Stimulated activated CD4-positive, alpha-beta T cell treated with anti-CD3 and anti-CD28 coated beads, TNF-alpha, amount 100 ng/mL, for 4 hours (primary cell): ENCODE results near the gene TNPO3.
"Not testable (repeated sequence)": the region's sequence is repeated elsewhere in the genome, so short reads cannot be mapped to it uniquely, and the experiment has no call there.

Experiments
- DNase-seq, 3 experiments: peaks; one replicate each; pipeline ENCODE4 v3.0.0-alpha.2; 2020; ENCODE audit warnings: low read depth in 3 of 3

Gene TNPO3

DNA sequence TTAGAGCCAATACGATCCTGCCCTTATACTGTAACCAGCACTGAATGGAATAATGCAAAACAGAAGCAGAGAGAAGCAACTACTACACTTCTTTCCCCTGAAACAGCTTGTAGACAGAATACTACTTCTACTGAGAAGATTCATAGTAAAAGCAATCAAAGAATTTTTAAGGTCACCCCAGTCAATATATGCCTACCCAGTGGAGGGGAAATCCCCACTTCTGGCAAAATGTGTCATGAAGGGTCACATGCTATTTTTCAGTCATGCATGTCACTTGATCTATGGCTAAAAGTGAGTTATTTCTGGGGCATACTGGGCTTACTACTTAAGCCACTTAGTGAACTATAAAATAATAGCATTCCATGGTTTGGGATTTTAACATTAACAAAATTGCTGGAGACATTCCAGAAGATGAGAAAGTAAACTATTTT is 91.6 kb downstream of the TNPO3 start:
- no peak for DNase-seq

- no peak for DNase-seq
These were observed 92.0 kb downstream of the TNPO3 start for GRCh38 chr7:128962899-128963298.

- no peak for DNase-seq
These were observed 93.8 kb downstream of the TNPO3 start for GRCh38 chr7:128961030-128961659.

GRCh38 chr7:128959296-128959695 is 95.6 kb downstream of the TNPO3 start:
- no peak for DNase-seq

GRCh38 chr7:128955981-128956380 is 98.9 kb downstream of the TNPO3 start:
- no peak for DNase-seq

- no peak for DNase-seq
These were observed 99.8 kb downstream of the TNPO3 start for GRCh38 chr7:128954830-128955802.

- DNase-seq = no peak
These were observed 100.8 kb downstream of the TNPO3 start for GRCh38 chr7:128954150-128954549.

DNA sequence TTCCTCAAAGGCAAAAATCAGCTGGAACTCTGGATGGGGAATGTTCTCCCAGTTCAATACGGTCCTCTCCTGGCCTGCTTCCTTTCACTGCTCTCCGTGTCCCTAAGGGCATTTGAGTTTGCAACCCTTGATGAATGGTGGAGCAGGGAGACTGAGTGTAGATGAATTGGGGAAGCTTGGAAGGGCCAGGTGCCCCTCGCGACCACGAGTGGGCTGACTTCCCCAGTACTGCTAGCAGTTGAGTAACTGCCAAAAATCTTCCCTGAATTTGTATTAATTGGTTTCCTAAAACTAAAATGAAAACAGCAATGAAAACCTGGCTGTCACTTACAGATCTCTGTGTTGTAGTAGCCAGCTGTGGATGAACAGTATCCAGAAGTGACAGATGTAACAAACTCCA is 103.6 kb downstream of the TNPO3 start:
- no peak for DNase-seq

DNA sequence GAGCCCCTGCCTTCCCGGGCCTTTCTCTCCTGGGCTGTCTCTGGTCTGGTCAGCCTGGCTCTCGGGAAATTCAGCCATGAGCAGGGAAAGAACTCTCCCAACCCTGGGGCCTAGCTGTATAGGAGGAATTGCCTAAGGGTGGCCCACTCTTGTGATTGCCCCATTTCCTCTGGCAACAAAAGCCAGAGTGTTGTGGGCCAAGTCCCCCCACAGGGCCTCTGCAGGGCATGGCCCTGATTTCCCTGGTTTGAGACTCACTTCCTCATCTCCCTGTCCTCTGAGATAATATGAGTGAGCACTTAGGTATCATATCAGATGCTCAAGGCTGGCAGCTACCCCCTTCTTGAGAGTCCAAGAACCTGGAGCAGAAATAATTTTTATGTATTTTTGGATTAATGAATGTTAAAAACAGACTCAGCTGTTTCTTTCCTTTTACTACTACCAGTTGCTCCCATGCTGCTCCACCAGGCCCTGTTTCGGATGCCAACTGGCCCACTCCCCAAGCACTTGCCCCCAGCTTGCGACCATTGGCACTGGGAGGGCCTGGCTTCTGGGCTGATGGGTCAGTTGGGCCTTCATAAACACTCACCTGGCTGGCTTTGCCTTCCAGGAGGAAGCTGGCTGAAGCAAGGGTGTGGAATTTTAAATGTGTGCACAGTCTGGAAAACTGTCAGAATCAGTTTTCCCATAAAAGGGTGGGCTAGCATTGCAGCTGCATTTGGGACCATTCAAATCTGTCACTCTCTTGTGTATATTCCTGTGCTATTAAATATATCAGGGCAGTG is 105.7 kb downstream of the TNPO3 start:
- DNase-seq = no peak

GRCh38 chr7:128948312-128948973 is 106.5 kb downstream of the TNPO3 start:
- DNase-seq = no peak

DNA sequence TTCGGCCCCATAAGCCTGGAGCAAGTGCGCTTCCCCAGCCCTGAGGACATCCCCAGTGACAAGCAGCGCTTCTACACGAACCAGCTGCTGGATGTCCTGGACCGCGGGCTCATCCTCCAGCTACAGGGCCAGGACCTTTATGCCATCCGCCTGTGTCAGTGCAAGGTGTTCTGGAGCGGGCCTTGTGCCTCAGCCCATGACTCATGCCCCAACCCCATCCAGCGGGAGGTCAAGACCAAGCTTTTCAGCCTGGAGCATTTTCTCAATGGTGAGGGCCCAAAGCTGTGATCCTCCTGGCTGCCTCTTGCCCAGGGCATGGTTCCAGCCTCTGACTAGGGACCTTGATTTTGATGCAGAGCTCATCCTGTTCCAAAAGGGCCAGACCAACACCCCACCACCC is 107.1 kb downstream of the TNPO3 start:
- no peak for DNase-seq

DNA sequence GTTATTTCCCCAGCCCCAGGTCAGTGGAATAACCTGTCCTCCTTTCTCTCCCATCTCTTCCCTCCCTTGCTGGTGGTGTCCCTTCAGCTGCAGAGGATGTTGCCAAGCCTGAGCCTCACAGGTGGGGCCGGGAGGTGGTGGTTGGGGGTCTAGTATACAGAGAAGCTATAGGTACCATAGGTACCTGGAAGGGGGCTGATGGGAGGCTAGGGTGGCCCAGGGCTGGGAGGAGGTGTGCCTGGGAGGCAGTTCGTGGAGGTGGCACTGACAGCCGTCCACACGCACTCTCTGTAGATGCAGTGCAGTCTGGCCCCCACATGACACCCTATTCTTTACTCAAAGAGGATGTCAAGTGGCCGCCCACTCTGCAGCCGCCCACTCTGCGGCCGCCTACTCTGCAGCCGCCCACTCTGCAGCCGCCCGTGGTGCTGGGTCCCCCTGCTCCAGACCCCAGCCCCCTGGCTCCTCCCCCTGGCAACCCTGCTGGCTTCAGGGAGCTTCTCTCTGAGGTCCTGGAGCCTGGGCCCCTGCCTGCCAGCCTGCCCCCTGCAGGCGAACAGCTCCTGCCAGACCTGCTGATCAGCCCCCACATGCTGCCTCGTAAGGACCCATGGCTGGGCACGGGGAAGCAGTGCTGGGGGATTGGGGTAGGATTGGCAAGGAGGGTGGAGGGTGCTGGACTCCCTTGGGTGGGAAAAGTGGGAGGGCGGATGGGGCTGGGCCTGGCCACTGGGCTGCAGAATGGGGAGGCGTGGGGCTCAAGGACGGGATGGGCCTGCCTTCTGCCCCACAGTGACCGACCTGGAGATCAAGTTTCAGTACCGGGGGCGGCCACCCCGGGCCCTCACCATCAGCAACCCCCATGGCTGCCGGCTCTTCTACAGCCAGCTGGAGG is 107.7 kb downstream of the TNPO3 start:
- no peak for DNase-seq

DNA sequence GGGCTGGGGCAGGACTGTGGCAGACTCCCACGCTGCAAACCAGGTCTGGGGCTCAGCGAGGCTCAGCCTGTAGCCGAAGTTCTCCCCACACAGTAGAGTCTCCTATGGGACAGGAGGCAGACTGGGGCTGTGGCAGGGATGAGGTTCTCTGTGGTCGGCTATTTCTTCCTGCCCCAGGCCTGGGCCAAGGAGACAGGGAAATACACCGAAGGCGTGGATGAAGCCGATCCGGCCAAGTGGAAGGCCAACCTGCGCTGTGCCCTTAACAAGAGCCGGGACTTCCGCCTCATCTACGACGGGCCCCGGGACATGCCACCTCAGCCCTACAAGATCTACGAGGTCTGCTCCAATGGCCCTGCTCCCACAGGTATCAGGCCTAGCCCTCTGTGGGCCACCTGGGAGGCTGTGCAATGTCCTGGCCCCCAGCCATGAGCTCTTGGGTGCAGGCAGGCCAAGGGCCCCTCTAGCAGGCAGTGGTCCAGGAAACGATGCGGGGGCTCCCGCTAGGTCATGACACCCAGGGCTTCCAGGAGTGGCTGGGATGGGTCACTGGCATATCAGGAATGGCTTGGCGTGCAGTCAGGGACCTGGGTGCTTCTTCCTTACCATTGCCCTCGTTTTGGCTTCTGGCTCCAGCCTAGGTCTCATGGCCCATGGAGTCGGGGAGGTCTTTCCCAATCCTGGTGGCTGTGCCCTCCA is 109.1 kb downstream of the TNPO3 start:
- DNase-seq = no peak

DNA sequence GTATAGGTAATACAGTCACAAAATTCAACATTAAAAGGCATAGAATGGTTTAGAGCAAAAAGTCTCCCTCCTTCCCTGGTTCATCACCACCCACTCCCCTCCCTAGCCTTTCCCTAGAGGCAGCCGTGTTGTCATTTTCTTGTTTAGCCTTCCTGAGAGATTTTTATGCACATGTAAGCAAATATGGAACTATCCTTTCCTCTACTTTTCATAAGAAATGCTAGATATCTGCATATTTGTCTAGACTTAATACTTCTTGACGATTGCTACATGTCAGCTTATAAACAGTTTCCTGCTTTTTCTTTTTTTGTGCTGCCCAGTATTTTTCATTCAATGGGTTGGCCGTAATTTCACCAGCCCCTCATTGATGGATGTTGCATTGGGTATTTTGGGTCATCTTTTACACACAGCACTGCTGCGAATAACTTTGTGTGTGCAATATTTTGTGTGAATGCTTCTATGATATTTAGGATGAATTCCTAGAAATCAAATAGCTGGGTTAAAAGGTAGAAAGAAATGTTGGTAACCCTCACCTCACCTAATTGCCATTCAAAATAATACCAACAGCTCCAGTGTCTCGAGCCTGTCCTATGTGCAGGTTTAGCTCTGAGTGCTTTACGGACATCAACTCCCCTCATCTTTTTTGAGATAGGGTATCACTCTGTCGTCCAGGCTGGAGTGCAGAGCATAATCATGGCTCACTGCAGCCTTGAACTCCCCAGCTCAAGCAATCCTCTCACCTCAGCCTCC is 110.2 kb downstream of the TNPO3 start:
- DNase-seq = no peak

DNA sequence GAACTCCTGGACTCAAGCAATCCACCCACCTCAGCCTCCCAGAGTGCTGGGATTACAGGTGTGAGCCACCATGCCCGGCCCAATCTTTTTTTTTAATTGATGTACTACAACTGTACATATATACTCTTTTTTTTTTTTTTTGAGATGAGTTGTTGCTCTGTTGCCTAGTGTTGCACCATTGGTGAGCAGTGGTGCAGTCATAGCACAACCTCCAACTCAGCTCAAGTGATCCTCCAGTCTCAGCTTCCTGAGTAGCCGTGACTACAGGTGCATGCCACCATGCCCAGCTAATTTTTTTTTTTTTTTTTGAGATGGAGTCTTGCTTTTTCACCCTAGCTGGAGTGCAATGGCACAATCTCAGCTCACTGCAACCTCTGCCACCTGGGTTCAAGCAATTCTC is 111.7 kb downstream of the TNPO3 start:
- DNase-seq = not testable (repeated sequence)

DNA sequence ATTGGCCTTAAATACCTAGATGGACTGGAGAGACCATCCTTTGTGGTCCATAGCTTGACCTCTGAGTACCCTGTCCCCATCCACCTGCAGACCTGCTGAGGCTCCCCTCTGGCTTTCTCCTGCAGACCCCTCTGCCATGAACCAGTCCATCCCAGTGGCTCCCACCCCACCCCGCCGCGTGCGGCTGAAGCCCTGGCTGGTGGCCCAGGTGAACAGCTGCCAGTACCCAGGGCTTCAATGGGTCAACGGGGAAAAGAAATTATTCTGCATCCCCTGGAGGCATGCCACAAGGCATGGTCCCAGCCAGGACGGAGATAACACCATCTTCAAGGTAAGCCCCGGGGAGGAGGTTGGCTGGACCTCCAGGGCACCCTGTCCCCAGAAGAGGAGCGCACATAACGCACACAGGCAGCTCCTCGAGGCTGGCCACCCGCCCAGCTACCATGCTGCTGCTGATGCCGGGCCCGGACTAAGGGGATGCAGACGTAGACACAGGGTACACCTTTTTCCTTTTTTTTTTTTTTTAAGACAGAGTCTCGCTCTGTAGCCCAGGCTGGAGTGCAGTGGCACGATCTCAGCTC is 112.9 kb downstream of the TNPO3 start:
- no peak for DNase-seq

DNA sequence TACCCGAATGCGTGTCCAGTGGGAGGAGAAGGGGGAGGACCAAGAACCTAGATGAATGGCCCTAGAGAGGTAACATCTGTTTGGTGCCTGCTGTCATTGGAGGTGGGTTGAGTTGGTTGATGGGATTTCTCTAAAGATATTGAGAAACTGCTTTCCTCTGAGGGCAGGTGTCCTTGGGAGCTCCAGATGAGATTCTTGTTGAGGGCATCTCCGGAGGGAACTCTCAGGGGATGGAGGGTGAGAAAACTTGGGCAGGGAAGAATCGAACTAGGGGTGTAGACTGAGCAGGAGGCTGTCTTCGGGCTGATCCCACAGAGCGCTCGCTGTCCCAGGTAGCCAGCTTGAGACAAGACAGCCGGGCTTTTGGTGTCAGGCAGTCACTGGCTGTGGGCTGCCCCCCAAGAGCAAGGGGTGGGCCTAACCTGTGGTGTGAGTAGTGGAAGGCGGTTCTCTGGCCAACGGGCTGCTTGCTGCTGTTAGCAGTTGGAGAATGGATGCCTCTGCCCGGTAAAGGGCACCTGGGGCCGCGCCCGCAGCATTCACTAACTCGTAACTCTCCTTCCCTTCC is 113.5 kb downstream of the TNPO3 start:
- no peak for DNase-seq

- no peak for DNase-seq
These were observed 114.2 kb downstream of the TNPO3 start for GRCh38 chr7:128940494-128941322.
